HT1080 (cell line): Measurements from ENCODE around the gene LTB4R2. TPM values are rescaled to one million over a fixed set of nuclear protein-coding genes. Genes with fewer than 3 reads are reported as not detected.

Source experiments
- DNase-seq: peaks from one replicate; pipeline ENCODE4 v3.0.0-alpha.2; 2015; ENCODE audit warnings: low read depth
- total RNA-seq: library from RNA; depleted of rRNA; stranded (reverse); fragments of >200 nt; shearing (Covaris generic); gene quantifications from 2 replicates; pipeline ENCODE4 v1.2.3, GENCODE V29; 2014

LTB4R2 gene
- total RNA-seq, 1 experiment from 2014 or later, result 5.0 TPM

- no peak for DNase-seq
Observed at GRCh38 chr14:24277071-24277470, 32.9 kb upstream of the LTB4R2 start.

- no peak for DNase-seq
Observed at GRCh38 chr14:24277606-24278321, 32.2 kb upstream of the LTB4R2 start.

- no peak for DNase-seq
Observed at GRCh38 chr14:24278424-24278823, 31.5 kb upstream of the LTB4R2 start.

- peak; percentile 34 for DNase-seq
Observed at GRCh38 chr14:24279301-24280186, 30.4 kb upstream of the LTB4R2 start.

GRCh38 chr14:24280797-24281460, 29.0 kb upstream of the LTB4R2 start:
- no peak for DNase-seq

- no peak for DNase-seq
Observed at GRCh38 chr14:24281636-24282035, 28.3 kb upstream of the LTB4R2 start.

- no peak for DNase-seq
Observed at GRCh38 chr14:24282736-24283135, 27.2 kb upstream of the LTB4R2 start.

GRCh38 chr14:24283796-24284460, 26.0 kb upstream of the LTB4R2 start:
- DNase-seq, result no peak

- no peak for DNase-seq
Observed at GRCh38 chr14:24284501-24285035, 25.4 kb upstream of the LTB4R2 start.

- no peak for DNase-seq
Observed at GRCh38 chr14:24285351-24285750, 24.6 kb upstream of the LTB4R2 start.

GRCh38 chr14:24286996-24287395, 22.9 kb upstream of the LTB4R2 start:
- DNase-seq, result no peak

GRCh38 chr14:24289649-24290280, 20.2 kb upstream of the LTB4R2 start:
- DNase-seq, result no peak

GRCh38 chr14:24290746-24291145, 19.2 kb upstream of the LTB4R2 start:
- DNase-seq, result no peak

- no peak for DNase-seq
Observed at GRCh38 chr14:24291446-24292117, 18.4 kb upstream of the LTB4R2 start.

GRCh38 chr14:24292118-24292807, 17.7 kb upstream of the LTB4R2 start:
- no peak for DNase-seq

- no peak for DNase-seq
Observed at GRCh38 chr14:24293525-24293924, 16.4 kb upstream of the LTB4R2 start.

- peak; percentile 94 for DNase-seq
Observed at GRCh38 chr14:24296341-24297157, 13.4 kb upstream of the LTB4R2 start.

GRCh38 chr14:24297190-24297964, 12.6 kb upstream of the LTB4R2 start:
- DNase-seq, result peak; percentile 21
